HEK293T (cell line): Measurements from ENCODE around the gene ANKS1B.

ENCODE experiments used
- ARNT ChIP-seq: fragments of 450-650 bp; IDR thresholded peaks from 2 replicates; pipeline ENCODE4 v1.6.1; 2017; ENCODE audit warnings: mild to moderate bottlenecking
- BHLHE40 ChIP-seq: fragments of 450-650 bp; IDR thresholded peaks from 2 replicates; pipeline ENCODE4 v1.6.1; 2016; ENCODE audit warnings: mild to moderate bottlenecking, moderate library complexity, borderline replicate concordance
- ELF4 ChIP-seq: fragments of 450-650 bp; IDR thresholded peaks from 2 replicates; pipeline ENCODE4 v1.6.1; 2017; ENCODE audit warnings: antibody characterized with exemption
- FOXA1 ChIP-seq: fragments of 450-650 bp; IDR thresholded peaks from 2 replicates; pipeline ENCODE4 v1.6.1; 2016; ENCODE audit warnings: mild to moderate bottlenecking
- FOXK2 ChIP-seq: fragments of 450-650 bp; IDR thresholded peaks from 2 replicates; pipeline ENCODE4 v1.6.1; 2016; ENCODE audit warnings: mild to moderate bottlenecking
- FOXM1 ChIP-seq: fragments of 450-650 bp; IDR thresholded peaks from 2 replicates; pipeline ENCODE4 v1.6.1; 2017; ENCODE audit warnings: mild to moderate bottlenecking, borderline replicate concordance
- HDGF ChIP-seq: fragments of 450-650 bp; IDR thresholded peaks from 2 replicates; pipeline ENCODE4 v1.6.1; 2017; ENCODE audit warnings: antibody characterized with exemption, borderline replicate concordance
- PKNOX1 ChIP-seq: fragments of 450-650 bp; IDR thresholded peaks from 2 replicates; pipeline ENCODE4 v1.6.1; 2016
- SP1 ChIP-seq: fragments of 450-650 bp; IDR thresholded peaks from 2 replicates; pipeline ENCODE4 v1.6.1; 2017
- SUZ12 ChIP-seq: fragments of 450-650 bp; IDR thresholded peaks from 2 replicates; pipeline ENCODE4 v1.6.1; 2016; ENCODE audit warnings: mild to moderate bottlenecking
- TARDBP ChIP-seq: fragments of 450-650 bp; IDR thresholded peaks from 2 replicates; pipeline ENCODE4 v1.6.1; 2016
- ZNF384 ChIP-seq: fragments of 450-650 bp; IDR thresholded peaks from 2 replicates; pipeline ENCODE4 v1.6.1; 2016

- TF ChIP-seq SP1 (no peak), BHLHE40 (no peak), ARNT (no peak), ELF4 (no peak), ZNF384 (no peak), TARDBP (no peak), FOXK2 (no peak), HDGF (no peak), FOXM1 (no peak), SUZ12 (no peak), PKNOX1 (no peak), FOXA1 (no peak)
Observed at GRCh38 chr12:99284161-99284560, 700.6 kb downstream of the ANKS1B start.
